GM12878 (cell line): ENCODE measurements around the gene TMEM150A.

Source experiments
- BCL11A ChIP-seq: IDR thresholded peaks from 2 replicates; pipeline ENCODE4 v1.6.1; 2011; ENCODE audit warnings: low read depth, low read length
- CREB1 ChIP-seq: IDR thresholded peaks from 2 replicates; pipeline ENCODE4 v1.6.1; 2012; ENCODE audit warnings: low read depth, mild to moderate bottlenecking, inconsistent platforms
- EP300 ChIP-seq, 2 experiments: fragments of 150-350 bp in 1 of 2; IDR thresholded peaks; 2 replicates each; pipeline ENCODE4 v1.6.1; 2011 to 2012; ENCODE audit warnings: low read depth in 2 of 2, low read length in 2 of 2, borderline replicate concordance in 1 of 2, improper control_type of control experiment in 1 of 2, inconsistent platforms in 1 of 2; ENCODE audit not compliant: control insufficient read depth in 1 of 2
- GABPA ChIP-seq: IDR thresholded peaks from 2 replicates; pipeline ENCODE4 v1.6.1; 2014; ENCODE audit warnings: antibody characterized with exemption, low read depth, mild to moderate bottlenecking, inconsistent platforms
- POLR2AphosphoS5 ChIP-seq: IDR thresholded peaks from 2 replicates; pipeline ENCODE4 v1.6.1; 2011; ENCODE audit warnings: mild to moderate bottlenecking, low read length, inconsistent platforms
- POU2F2 ChIP-seq: IDR thresholded peaks from 3 replicates; pipeline ENCODE4 v1.6.1; 2011; ENCODE audit warnings: low read depth, mild to moderate bottlenecking, low read length, borderline replicate concordance
- ZBTB33 ChIP-seq: fragments of 450-650 bp; IDR thresholded peaks from 2 replicates; pipeline ENCODE4 v1.6.1; 2017; ENCODE audit warnings: mild to moderate bottlenecking

- TF ChIP-seq CREB1, result no peak
- TF ChIP-seq BCL11A, result no peak
- TF ChIP-seq EP300 (IDR thresholded peaks at IDR 0.05; ENCODE audit: borderline replicate concordance in 1 of 2, control insufficient read depth in 1 of 2, low read depth in 2 of 2, low read length in 2 of 2), result no peak
- no peak for TF ChIP-seq ZBTB33
- TF ChIP-seq POU2F2, result no peak
- TF ChIP-seq POLR2AphosphoS5, result no peak
- TF ChIP-seq GABPA, result no peak
Observed at GRCh38 chr2:85596026-85596333, 6.5 kb downstream of the TMEM150A start.
